PFSK-1 (cell line): Measurements from ENCODE around the gene STXBP5.

Experiments used
- POLR2AphosphoS5 ChIP-seq: IDR thresholded peaks from 2 replicates; pipeline ENCODE4 v1.6.1; 2012; ENCODE audit warnings: low read depth, mild to moderate bottlenecking, control low read depth, low read length, moderate library complexity
- TAF1 ChIP-seq: IDR thresholded peaks from 2 replicates; pipeline ENCODE4 v1.6.1; 2012; ENCODE audit warnings: low read length, control low read depth, borderline replicate concordance; ENCODE audit not compliant: insufficient read depth

DNA sequence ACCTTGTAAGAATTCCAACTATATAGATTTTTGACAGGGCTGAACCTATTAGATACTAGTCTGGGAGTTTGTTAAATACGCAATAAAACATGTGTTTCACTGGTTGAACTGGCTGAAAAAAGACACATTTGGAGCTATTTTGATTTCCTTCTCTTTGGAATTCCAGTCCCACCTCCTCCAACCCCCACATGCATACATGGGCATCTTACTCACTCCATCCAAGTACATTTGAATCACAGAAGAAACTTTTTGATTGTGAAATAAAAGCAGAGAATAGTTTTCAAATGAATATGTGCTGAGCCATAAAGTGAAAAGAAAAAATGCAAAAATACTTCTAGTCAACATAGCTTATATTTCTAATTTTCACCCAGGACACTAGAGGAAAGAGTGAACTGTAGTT lies 33.9 kb upstream of the STXBP5 start:
- no peak for TF ChIP-seq POLR2AphosphoS5
- TF ChIP-seq TAF1: no peak
